Gastrocnemius medialis (tissue), 4 donors: ENCODE measurements around the gene GRAP.

Experiments
- CTCF ChIP-seq, 5 experiments: fragments of 450-650 bp in 3 of 5; fragments of 200-600 bp in 2 of 5; sonication (generic) in 2 of 5; IDR thresholded peaks in 4 of 5; conservative IDR thresholded peaks in 1 of 5; 1 replicate in 4 of 5; 2 replicates in 1 of 5; pipeline ENCODE4 v1.5.1; 2016 to 2019; ENCODE audit warnings: antibody characterized with exemption in 5 of 5, mild to moderate bottlenecking in 3 of 5, moderate library complexity in 3 of 5
- POLR2A ChIP-seq, 2 donors: fragments of 450-650 bp; IDR thresholded peaks; one replicate each; pipeline ENCODE4 v1.6.1; 2017; ENCODE audit warnings: antibody characterized with exemption in 2 of 2, mild to moderate bottlenecking in 2 of 2, moderate library complexity in 2 of 2

GRCh38 chr17:19019041-19019941, 27.5 kb downstream of the GRAP start:
- no peak for TF ChIP-seq POLR2A (IDR thresholded peaks at IDR 0.05)
- no peak for TF ChIP-seq CTCF (IDR thresholded peaks at IDR 0.05 in 4 of 5, conservative IDR thresholded peaks at IDR 0.05 in 1 of 5)
